SK-N-SH (cell line): ENCODE data around the gene FBP1.

ENCODE experiments used
- EZH2phosphoT487 ChIP-seq: fragments of 200-600 bp; sonication (generic); IDR thresholded peaks from 2 replicates; pipeline ENCODE4 v1.6.1; 2017; ENCODE audit warnings: low read depth, mixed run types, mild to moderate bottlenecking, antibody characterized with exemption, moderate library complexity, borderline replicate concordance
- TF ChIP-seq, protein P1 (sequence below): fragments of 200-600 bp; sonication (generic); IDR thresholded peaks from 2 replicates; pipeline ENCODE4 v1.6.1; 2017; ENCODE audit warnings: antibody characterized with exemption, mild to moderate bottlenecking, moderate library complexity

DNA sequence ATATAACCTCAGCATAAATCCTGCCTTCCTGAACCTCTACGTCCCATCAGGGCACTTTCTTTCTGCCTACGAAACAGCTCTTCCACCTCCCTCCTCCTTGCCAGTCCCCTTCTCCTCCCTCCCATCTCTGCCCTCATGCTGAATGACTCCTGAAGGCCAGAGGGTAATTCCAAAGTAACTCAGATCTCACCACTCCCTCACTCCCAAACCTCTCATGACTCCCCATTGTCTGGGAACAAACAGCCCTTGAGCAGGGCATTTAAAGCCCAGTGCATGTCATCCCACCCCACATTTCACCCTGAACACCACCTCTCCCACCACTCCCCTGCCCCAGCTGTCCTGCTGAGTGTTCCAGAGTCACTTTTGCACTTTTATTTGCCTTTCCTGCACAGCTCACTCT is 8.9 kb upstream of the FBP1 start:
- TF ChIP-seq, protein P1, sequence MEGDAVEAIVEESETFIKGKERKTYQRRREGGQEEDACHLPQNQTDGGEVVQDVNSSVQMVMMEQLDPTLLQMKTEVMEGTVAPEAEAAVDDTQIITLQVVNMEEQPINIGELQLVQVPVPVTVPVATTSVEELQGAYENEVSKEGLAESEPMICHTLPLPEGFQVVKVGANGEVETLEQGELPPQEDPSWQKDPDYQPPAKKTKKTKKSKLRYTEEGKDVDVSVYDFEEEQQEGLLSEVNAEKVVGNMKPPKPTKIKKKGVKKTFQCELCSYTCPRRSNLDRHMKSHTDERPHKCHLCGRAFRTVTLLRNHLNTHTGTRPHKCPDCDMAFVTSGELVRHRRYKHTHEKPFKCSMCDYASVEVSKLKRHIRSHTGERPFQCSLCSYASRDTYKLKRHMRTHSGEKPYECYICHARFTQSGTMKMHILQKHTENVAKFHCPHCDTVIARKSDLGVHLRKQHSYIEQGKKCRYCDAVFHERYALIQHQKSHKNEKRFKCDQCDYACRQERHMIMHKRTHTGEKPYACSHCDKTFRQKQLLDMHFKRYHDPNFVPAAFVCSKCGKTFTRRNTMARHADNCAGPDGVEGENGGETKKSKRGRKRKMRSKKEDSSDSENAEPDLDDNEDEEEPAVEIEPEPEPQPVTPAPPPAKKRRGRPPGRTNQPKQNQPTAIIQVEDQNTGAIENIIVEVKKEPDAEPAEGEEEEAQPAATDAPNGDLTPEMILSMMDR = no peak
- no peak for TF ChIP-seq EZH2phosphoT487
